Measurements from ENCODE around the gene SYCP2. TPM values are rescaled to one million over a fixed set of nuclear protein-coding genes. Genes with fewer than 3 reads are reported as not detected.

The SYCP2 gene
- total RNA-seq, 2 donors from 2014 or later, result 5.3 to 6.0 TPM

GRCh38 chr20:59816146-59816738, 117.2 kb downstream of the SYCP2 start:
- Mint-ChIP-seq H3K27me3 (peaks cover 20% of the 10 kb centered on the region), H3K4me1 (no peaks in the 10 kb centered on the region), H3K27ac (no peak overlapping the region), H3K4me3 (no peak overlapping the region), H3K36me3 (ENCODE audit: low read depth) (peaks cover 2% of the 10 kb centered on the region)
- DNase-seq (no peak), ATAC-seq (no peak)
- H3K9me3 ChIP-seq (ENCODE audit: control insufficient read depth, low read length, poor library complexity, severe bottlenecking), result no peaks in the 10 kb centered on the region

DNA sequence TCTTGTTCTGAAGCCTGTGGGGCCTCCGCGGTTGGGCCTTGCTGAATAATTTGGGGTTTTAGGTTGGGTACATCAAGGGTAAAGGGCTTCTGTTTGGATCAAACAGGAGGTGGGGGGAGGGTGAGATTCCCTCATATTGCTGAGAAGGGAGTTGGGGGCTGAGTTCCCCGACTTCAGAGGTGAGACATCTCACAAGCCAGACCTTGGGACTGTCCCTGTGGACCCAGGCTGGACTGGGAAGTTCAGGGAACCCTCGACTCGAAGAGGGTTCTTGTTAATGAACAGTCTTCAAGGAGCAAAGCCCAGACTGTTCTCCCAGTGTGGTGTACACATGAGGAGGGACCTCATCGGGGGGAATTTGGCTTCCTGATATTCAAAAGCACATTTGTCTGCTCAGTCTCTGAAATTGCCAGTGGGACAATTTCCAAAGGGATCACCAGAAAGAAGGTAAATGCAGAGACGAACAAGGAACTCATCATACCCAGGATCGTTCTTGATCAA, 118.5 kb downstream of the SYCP2 start:
- no peak overlapping the region for H3K4me3 Mint-ChIP-seq
- no peak for ATAC-seq
- H3K27ac Mint-ChIP-seq, result no peak overlapping the region

GRCh38 chr20:59813948-59814839, 119.2 kb downstream of the SYCP2 start:
- Mint-ChIP-seq H3K4me1 (peaks cover 2% of the 10 kb centered on the region), H3K36me3 (ENCODE audit: low read depth) (peaks cover 2% of the 10 kb centered on the region), H3K27ac (no peak overlapping the region), H3K4me3 (no peak overlapping the region), H3K27me3 (peaks cover 15% of the 10 kb centered on the region)
- no peaks in the 10 kb centered on the region for H3K9me3 ChIP-seq (ENCODE audit: control insufficient read depth, low read length, poor library complexity, severe bottlenecking)
- ATAC-seq, result no peak
- DNase-seq, result no peak

More for the DNA sequence above, 118.5 kb downstream of the SYCP2 start:
- Mint-ChIP-seq H3K27me3 (peaks cover 15% of the 10 kb centered on the region), H3K4me1 (peaks cover 2% of the 10 kb centered on the region), H3K36me3 (ENCODE audit: low read depth) (peaks cover 2% of the 10 kb centered on the region)
- no peaks in the 10 kb centered on the region for H3K9me3 ChIP-seq (ENCODE audit: control insufficient read depth, low read length, poor library complexity, severe bottlenecking)
- DNase-seq, result no peak

Other genes starting within 250 kb of the SYCP2 start
- 1 to 10 TPM; 3.9 to 4.4 TPM for gene PPP1R3D, start 6.7 kb upstream of the SYCP2 start, total RNA-seq
- gene FAM217B, start 6.8 kb upstream of the SYCP2 start, total RNA-seq, result 10 to 100 TPM; 16.8 to 21.4 TPM
- 1 to 10 TPM in 1 of 2 donors, under 1 TPM in 1; 0.37 to 1.9 TPM for gene CDH26, start 24.8 kb upstream of the SYCP2 start, total RNA-seq

All from T-helper 17 cell (primary cell).